Measurements from ENCODE around the gene PCBP4.

- TF ChIP-seq EZH2phosphoT487 (conservative IDR thresholded peaks at IDR 0.05; ENCODE audit: low read length) = no peak
- TF ChIP-seq CTCF (IDR thresholded peaks at IDR 0.05; ENCODE audit: insufficient read depth, low read length, poor library complexity, severe bottlenecking) = no peak
Observed at GRCh38 chr3:51999846-52000245, 32.6 kb upstream of the PCBP4 start.
